HCT116 (cell line): ENCODE data around the gene ASIC1. TPM values are rescaled to one million over a fixed set of nuclear protein-coding genes. Genes with fewer than 3 reads are reported as not detected.

ENCODE experiments used
- ATAC-seq: fragments of 200-7000 bp; cut with Tn5 transposase; 2 replicates; pipeline ENCODE4 v1.9.1; 2020; ENCODE audit warnings: mild to moderate bottlenecking, moderate library complexity
- BruUV-seq: library from RNA; stranded (reverse); fragments of 400-500 nt; replicated peaks from 2 replicates; lab custom pipeline; 2021; lab: Mats Ljungman, UMichigan
- CTCF ChIA-PET: fragments of 300-600 bp; sonication (Branson Sonifier 250); formaldehyde crosslinking; loops from one replicate; lab custom pipeline; 2021; ENCODE audit warnings: antibody characterized with exemption; lab: Charles Lee
- POLR2A ChIA-PET: fragments of 300-600, 350-600 bp; sonication (Branson Sonifier 250); formaldehyde crosslinking; loops from one replicate; lab custom pipeline; 2021; ENCODE audit warnings: antibody characterized with exemption; lab: Charles Lee
- RAD21 ChIA-PET, 2 experiments: fragments of 300-600 bp; sonication (Branson Sonifier 250); formaldehyde crosslinking; loops; one replicate each; lab custom pipeline; 2023; ENCODE audit warnings: low total read pairs in 2 of 2; ENCODE audit not compliant: uncharacterized antibody in 2 of 2, unreplicated experiment in 2 of 2, low non-redundant PET in 1 of 2; lab: Charles Lee
- DNase-seq: peaks from one replicate; pipeline ENCODE4 v3.0.0-alpha.2; 2010; ENCODE audit warnings: low read depth, low spot score
- H2AFZ ChIP-seq: fragments of 200-600 bp; shearing (Covaris generic), sonication (generic); 2 replicates; pipeline ENCODE4 v1.6.1; 2017; ENCODE audit warnings: low read depth, mixed run types, mixed read lengths, antibody characterized with exemption, low read length; ENCODE audit not compliant: poor library complexity, severe bottlenecking
- H3K27ac ChIP-seq: 2 replicates; pipeline ENCODE4 v1.5.1; 2012; ENCODE audit warnings: low read depth, low read length
- H3K27me3 ChIP-seq: fragments of 200-600 bp; sonication (generic); 2 replicates; pipeline ENCODE4 v1.6.1; 2016; ENCODE audit warnings: mixed run types, low read length, mixed read lengths; ENCODE audit not compliant: insufficient read depth
- H3K36me3 ChIP-seq, 2 experiments: fragments of 200-500 bp in 1 of 2; fragments of 200-600 bp in 1 of 2; sonication (Bioruptor generic) in 1 of 2; sonication (generic) in 1 of 2; 2 replicates each; pipeline versions ENCODE4 v1.5.1 to v1.6.1; 2014 to 2016; ENCODE audit warnings: low read length in 2 of 2, inconsistent platforms in 1 of 2, mixed read lengths in 1 of 2, mixed run types in 1 of 2; ENCODE audit not compliant: insufficient read depth in 2 of 2, control insufficient read depth in 1 of 2
- H3K4me1 ChIP-seq, 2 experiments: fragments of 200-600 bp in 1 of 2; sonication (generic) in 1 of 2; 2 replicates each; pipeline versions ENCODE4 v1.5.1 to v1.6.1; 2012 to 2017; ENCODE audit warnings: low read length in 2 of 2, inconsistent platforms in 1 of 2, mild to moderate bottlenecking in 1 of 2, mixed read lengths in 1 of 2, mixed run types in 1 of 2, moderate library complexity in 1 of 2; ENCODE audit not compliant: insufficient read depth in 2 of 2, control insufficient read depth in 1 of 2
- H3K4me2 ChIP-seq: fragments of 200-600 bp; sonication (generic); 2 replicates; pipeline ENCODE4 v1.6.1; 2017; ENCODE audit warnings: mixed run types, low read length, mixed read lengths
- H3K4me3 ChIP-seq, 2 experiments: fragments of 200-600 bp in 1 of 2; sonication (generic) in 1 of 2; replicated peaks in 1 of 2; 2 replicates each; pipeline ENCODE4 v1.5.1; 2011 to 2016; ENCODE audit warnings: low read length in 2 of 2, control low read depth in 1 of 2, low read depth in 1 of 2, mild to moderate bottlenecking in 1 of 2, mixed read lengths in 1 of 2, mixed run types in 1 of 2
- H3K79me2 ChIP-seq: fragments of 200-600 bp; sonication (generic); 2 replicates; pipeline ENCODE4 v1.6.1; 2017; ENCODE audit warnings: mild to moderate bottlenecking, mixed run types, low read length, moderate library complexity, mixed read lengths; ENCODE audit not compliant: insufficient read depth
- H3K9ac ChIP-seq: fragments of 200-600 bp; sonication (generic); 2 replicates; pipeline ENCODE4 v1.6.1; 2016; ENCODE audit warnings: low read length, mixed read lengths
- H3K9me2 ChIP-seq: fragments of 200-600 bp; sonication (generic), shearing (Covaris generic); 2 replicates; pipeline ENCODE4 v1.6.1; 2017; ENCODE audit warnings: mixed run types, mild to moderate bottlenecking, moderate library complexity; ENCODE audit not compliant: insufficient read depth
- H3K9me3 ChIP-seq, 2 experiments: fragments of 200-500 bp in 1 of 2; fragments of 200-600 bp in 1 of 2; sonication (Bioruptor generic) in 1 of 2; sonication (generic) in 1 of 2; 2 replicates each; pipeline ENCODE4 v1.6.1; 2014 to 2017; ENCODE audit warnings: low read length in 2 of 2, mixed read lengths in 2 of 2, inconsistent platforms in 1 of 2, low read depth in 1 of 2, mild to moderate bottlenecking in 1 of 2, mixed run types in 1 of 2, moderate library complexity in 1 of 2; ENCODE audit not compliant: control insufficient read depth in 1 of 2, insufficient read depth in 1 of 2
- H4K20me1 ChIP-seq: fragments of 200-600 bp; sonication (generic), shearing (Covaris generic); 2 replicates; pipeline ENCODE4 v1.6.1; 2017; ENCODE audit warnings: mixed run types, mild to moderate bottlenecking, moderate library complexity; ENCODE audit not compliant: insufficient read depth
- ATF3 ChIP-seq: IDR thresholded peaks from 2 replicates; pipeline ENCODE4 v1.6.1; 2012
- CBX3 ChIP-seq: IDR thresholded peaks from 2 replicates; pipeline ENCODE4 v1.6.1; 2012; ENCODE audit warnings: low read depth
- CEBPB ChIP-seq: IDR thresholded peaks from 2 replicates; pipeline ENCODE4 v1.6.1; 2012; ENCODE audit warnings: low read depth
- CTCF ChIP-seq, 3 experiments: fragments of 200-600 bp in 1 of 3; sonication (generic) in 1 of 3; IDR thresholded peaks in 2 of 3; conservative IDR thresholded peaks in 1 of 3; 2 replicates each; pipeline ENCODE4 v1.5.1; 2012 to 2017; ENCODE audit warnings: low read depth in 2 of 3, low read length in 2 of 3, antibody characterized with exemption in 1 of 3, borderline replicate concordance in 1 of 3, control low read depth in 1 of 3, mild to moderate bottlenecking in 1 of 3, mixed read lengths in 1 of 3, mixed run types in 1 of 3, moderate library complexity in 1 of 3; ENCODE audit not compliant: insufficient read depth in 1 of 3
- ELF1 ChIP-seq: IDR thresholded peaks from 2 replicates; pipeline ENCODE4 v1.6.1; 2012; ENCODE audit warnings: low read depth, borderline replicate concordance
- EZH2 ChIP-seq: fragments of 200-600 bp; sonication (generic); IDR thresholded peaks from 2 replicates; pipeline ENCODE4 v1.6.1; 2017; ENCODE audit warnings: antibody characterized with exemption, mixed run types
- FOSL1 ChIP-seq: IDR thresholded peaks from 2 replicates; pipeline ENCODE4 v1.6.1; 2012; ENCODE audit warnings: low read depth
- MAX ChIP-seq: IDR thresholded peaks from 2 replicates; pipeline ENCODE4 v1.6.1; 2012
- REST ChIP-seq: IDR thresholded peaks from 2 replicates; pipeline ENCODE4 v1.6.1; 2012; ENCODE audit warnings: low read depth
- SIN3A ChIP-seq: IDR thresholded peaks from 2 replicates; pipeline ENCODE4 v1.6.1; 2012; ENCODE audit warnings: low read depth
- SRF ChIP-seq: IDR thresholded peaks from 2 replicates; pipeline ENCODE4 v1.6.1; 2012; ENCODE audit warnings: low read depth
- TCF7L2 ChIP-seq: IDR thresholded peaks from 2 replicates; pipeline ENCODE4 v1.7.0; 2011; ENCODE audit warnings: borderline replicate concordance, inconsistent platforms; ENCODE audit not compliant: insufficient read depth, insufficient read length; ENCODE audit errors: extremely low read depth
- YY1 ChIP-seq: IDR thresholded peaks from 2 replicates; pipeline ENCODE4 v1.6.1; 2011; ENCODE audit warnings: low read length, low read depth, moderate library complexity, mild to moderate bottlenecking; ENCODE audit not compliant: insufficient replicate concordance; ENCODE audit errors: extremely low read depth
- ZBTB33 ChIP-seq: IDR thresholded peaks from 2 replicates; pipeline ENCODE4 v1.6.1; 2011; ENCODE audit warnings: mild to moderate bottlenecking, low read length, moderate library complexity; ENCODE audit not compliant: insufficient replicate concordance; ENCODE audit errors: extremely low read depth
- ZFX ChIP-seq: fragments of 450-650 bp; IDR thresholded peaks from 2 replicates; pipeline ENCODE4 v1.6.1; 2017
- intact Hi-C: fragments of 100-400 bp; cut with micrococcal nuclease; formaldehyde crosslinking; loops from 2 replicates; pipeline ENCODE4 v1.10.0; 2022
- total RNA-seq: library from RNA; stranded (reverse); gene quantifications from one replicate; pipeline ENCODE4 v1.2.1, GENCODE V29; 2021; ENCODE audit not compliant: unreplicated experiment

Gene ASIC1
- total RNA-seq, 1 experiment from 2014 or later, result 28.9 TPM

- intact Hi-C loops, result no loop called here
- no peaks in the 10 kb centered on the region for H3K9me2 ChIP-seq
- peaks cover under 1 to 5% of the 10 kb centered on the region in 2 experiments; a peak in 2 of 4 replicates for H3K36me3 ChIP-seq
- TF ChIP-seq ZBTB33 (no peak), ZFX (no peak), ATF3 (no peak), EZH2 (no peak), MAX (no peak), SIN3A (no peak), CBX3 (no peak), TCF7L2 (no peak), FOSL1 (no peak), CTCF (IDR thresholded peaks at IDR 0.05 in 2 of 3, conservative IDR thresholded peaks at IDR 0.05 in 1 of 3; ENCODE audit: borderline replicate concordance in 1 of 3, insufficient read depth in 1 of 3, low read depth in 2 of 3, low read length in 2 of 3) (no peak), ELF1 (no peak), SRF (no peak), CEBPB (no peak), REST (no peak), YY1 (no peak)
- no peaks in the 10 kb centered on the region for H4K20me1 ChIP-seq
- no peak overlapping the region for H3K27ac ChIP-seq
- H3K4me2 ChIP-seq, result peak overlapping the region; percentile 60
- H3K4me3 ChIP-seq, result peak overlapping the region in 1 of 2 experiments; percentile 35; a peak in 1 of 4 replicates
- no TSS peak for BruUV-seq
- CTCF ChIA-PET, result interaction anchor here (0.9 to 1.4 kb wide), 5 partner anchors 7 to 71 kb away, joined by 3 to 8 read pairs (median 4); partner anchors contain the start of genes CERS5, COX14 and SMARCD1
- peaks cover 10 to 13% of the 10 kb centered on the region in 2 experiments for H3K4me1 ChIP-seq
- DNase-seq, result no peak
- RAD21 ChIA-PET, result interaction anchor here in 1 of 2 experiments (0.5 to 1.5 kb wide), 2 partner anchors 13 to 210 kb away, joined by 3 to 9 read pairs; no protein-coding TSS in a partner anchor
- H3K27me3 ChIP-seq, result no peaks in the 10 kb centered on the region
- H3K79me2 ChIP-seq, result no peaks in the 10 kb centered on the region
- no peak for ATAC-seq
- no peaks in the 10 kb centered on the region for H3K9me3 ChIP-seq
- no peak overlapping the region for H2AFZ ChIP-seq
- 0 out of 2 replicates have a peak overlapping the region, but pooled peaks have one; percentile 3 for H3K9ac ChIP-seq
- POLR2A ChIA-PET, result interaction anchor here (1.4 kb wide), 1 partner anchor 8 kb away, joined by 5 read pairs; the partner anchor contains the start of gene COX14
Observed at GRCh38 chr12:50104417-50105366, 47.3 kb downstream of the ASIC1 start.
